A549 (cell line): Measurements from ENCODE around the gene MMP3. TPM values are rescaled to one million over a fixed set of nuclear protein-coding genes. Genes with fewer than 3 reads are reported as not detected.

Experiments
- ATAC-seq, 2 experiments: fragments of 200-7000 bp in 1 of 2; fragments of >200 bp in 1 of 2; cut with Nextera tagmentation in 1 of 2; cut with Tn5 transposase in 1 of 2; 3 replicates each; pipeline versions ENCODE4 v1.8.0 to v1.9.1; 2018 to 2020; ENCODE audit warnings: mild to moderate bottlenecking in 1 of 2, moderate library complexity in 1 of 2
- CTCF ChIA-PET: fragments of 300-600 bp; sonication (Branson Sonifier 250); formaldehyde crosslinking; extraction: SDS; loops from one replicate; lab custom pipeline; 2021; ENCODE audit warnings: antibody characterized with exemption, inconsistent platforms; lab: Yijun Ruan, JAX
- POLR2A ChIA-PET: fragments of 350-600 bp; formaldehyde crosslinking; extraction: SDS; loops from one replicate; lab custom pipeline; 2021; ENCODE audit warnings: antibody characterized with exemption, inconsistent platforms; lab: Yijun Ruan, JAX
- DNase-seq, 2 experiments: peaks; one replicate each; pipeline versions ENCODE4 v3.0.0 to v3.0.0-alpha.2; 2011 to 2016; ENCODE audit warnings: low read depth in 1 of 2, low spot score in 1 of 2
- FAIRE-seq: peaks from 2 replicates; lab custom pipeline; 2011; peaks lifted over from hg19 to GRCh38; lab: Jason Lieb, UNC
- H3K27ac ChIP-seq, 2 experiments: fragments of >200 bp; sonication (Bioruptor Twin); formaldehyde crosslinking; 3 replicates each; pipeline ENCODE4 v1.5.1; 2016 to 2017
- H3K4me1 ChIP-seq: fragments of >200 bp; sonication (Bioruptor Twin); formaldehyde crosslinking; 3 replicates; pipeline ENCODE4 v1.6.1; 2016
- H3K4me2 ChIP-seq: fragments of >200 bp; sonication (Bioruptor Twin); formaldehyde crosslinking; 3 replicates; pipeline ENCODE4 v1.6.1; 2016
- H3K4me3 ChIP-seq: fragments of >200 bp; sonication (Bioruptor Twin); formaldehyde crosslinking; 3 replicates; pipeline ENCODE4 v1.5.1; 2016
- H3K9me3 ChIP-seq: fragments of >200 bp; sonication (Bioruptor Twin); formaldehyde crosslinking; 3 replicates; pipeline ENCODE4 v1.6.1; 2016
- BHLHE40 ChIP-seq: IDR thresholded peaks from 2 replicates; pipeline ENCODE4 v1.6.1; 2012; ENCODE audit warnings: low read depth, low read length, inconsistent platforms
- CBX8 ChIP-seq: fragments of 200-600 bp; sonication (generic); IDR thresholded peaks from 2 replicates; pipeline ENCODE4 v1.6.1; 2016
- CEBPB ChIP-seq, 2 experiments: fragments of >200 bp in 1 of 2; sonication (Bioruptor Twin) in 1 of 2; formaldehyde crosslinking in 1 of 2; IDR thresholded peaks; 2 replicates each; pipeline ENCODE4 v1.6.1; 2012 to 2016
- CHD2 ChIP-seq: fragments of 150-350 bp; IDR thresholded peaks from 2 replicates; pipeline ENCODE4 v1.6.1; 2014; ENCODE audit warnings: low read length; ENCODE audit not compliant: partially characterized antibody
- CTCF ChIP-seq: fragments of >200 bp; sonication (Bioruptor Twin); formaldehyde crosslinking; IDR thresholded peaks from 3 replicates; pipeline ENCODE4 v1.5.1; 2016
- FOSB ChIP-seq: fragments of 250-450 bp; sonication (Bioruptor Pico); IDR thresholded peaks from 2 replicates; pipeline ENCODE4 v1.5.0; 2020; ENCODE audit warnings: mild to moderate bottlenecking, moderate library complexity
- HDAC2 ChIP-seq: fragments of 200-600 bp; sonication (generic); IDR thresholded peaks from 2 replicates; pipeline ENCODE4 v1.6.1; 2016
- HEYL ChIP-seq: fragments of 250-450 bp; sonication (Bioruptor Pico); IDR thresholded peaks from 2 replicates; pipeline ENCODE4 v1.8.0; 2021; ENCODE audit warnings: mild to moderate bottlenecking, moderate library complexity
- HOXB5 ChIP-seq: fragments of 250-450 bp; sonication (Bioruptor Pico); IDR thresholded peaks from 2 replicates; pipeline ENCODE4 v1.5.0; 2020; ENCODE audit warnings: mild to moderate bottlenecking, moderate library complexity
- JUN ChIP-seq, 2 experiments: fragments of >200 bp; sonication (Bioruptor Twin); formaldehyde crosslinking; IDR thresholded peaks; 2 replicates in 1 of 2; 3 replicates in 1 of 2; pipeline ENCODE4 v1.6.1; 2016 to 2017
- MAX ChIP-seq: IDR thresholded peaks from 2 replicates; pipeline ENCODE4 v1.6.1; 2012
- MAZ ChIP-seq: fragments of 150-350 bp; IDR thresholded peaks from 2 replicates; pipeline ENCODE4 v1.6.1; 2014; ENCODE audit warnings: antibody characterized with exemption, low read depth, low read length, borderline replicate concordance
- NR3C1 ChIP-seq: fragments of >200 bp; sonication (Bioruptor Twin); formaldehyde crosslinking; IDR thresholded peaks from 3 replicates; pipeline ENCODE4 v1.6.1; 2017
- RAD21 ChIP-seq, 2 experiments: fragments of >200 bp in 1 of 2; sonication (Bioruptor Twin) in 1 of 2; formaldehyde crosslinking in 1 of 2; IDR thresholded peaks in 1 of 2; conservative IDR thresholded peaks in 1 of 2; 2 replicates in 1 of 2; 3 replicates in 1 of 2; pipeline ENCODE4 v1.6.1; 2012 to 2018; ENCODE audit warnings: inconsistent platforms in 1 of 2
- RARB ChIP-seq: fragments of 250-450 bp; sonication (Bioruptor Pico); IDR thresholded peaks from 2 replicates; pipeline ENCODE4 v1.8.0; 2021; ENCODE audit warnings: mild to moderate bottlenecking, moderate library complexity
- REST ChIP-seq: fragments of 200-600 bp; sonication (generic); IDR thresholded peaks from 2 replicates; pipeline ENCODE4 v1.6.1; 2016; ENCODE audit warnings: antibody characterized with exemption, mild to moderate bottlenecking, moderate library complexity
- SREBF2 ChIP-seq: fragments of 450-650 bp; IDR thresholded peaks from 2 replicates; pipeline ENCODE4 v1.6.1; 2014; ENCODE audit warnings: mild to moderate bottlenecking, moderate library complexity
- TP53 ChIP-seq: fragments of 250-450 bp; sonication (Bioruptor Pico); IDR thresholded peaks from 2 replicates; pipeline ENCODE4 v1.5.0; 2021; ENCODE audit warnings: mild to moderate bottlenecking, moderate library complexity
- USF2 ChIP-seq: fragments of 450-650 bp; IDR thresholded peaks from 2 replicates; pipeline ENCODE4 v1.6.1; 2014; ENCODE audit warnings: antibody characterized with exemption
- ZSCAN20 ChIP-seq: fragments of 250-450 bp; sonication (Bioruptor Pico); IDR thresholded peaks from 2 replicates; pipeline ENCODE4 v1.8.0; 2022; ENCODE audit warnings: mild to moderate bottlenecking, moderate library complexity
- WGBS: methylation state at CpG from one replicate; pipeline ENCODE4 v1.1.6; 2017; ENCODE audit errors: missing lambda C conversion rate; 5-methylcytosine and 5-hydroxymethylcytosine counted together
- polyA plus RNA-seq, 4 experiments: library from polyadenylated mRNA; depleted of rRNA in 3 of 4; stranded (reverse); fragments of >200 nt; fragmentation: RNase III in 1 of 4; extraction: RNeasy Plus Mini Kit Qiagen cat#74134 plus additional on column Dnase treatment in 1 of 4; gene quantifications; 2 replicates in 3 of 4; 3 replicates in 1 of 4; pipeline ENCODE4 v1.2.3, GENCODE V29; 2011 to 2017

MMP3 gene
- polyA plus RNA-seq, 2 of the 4 experiments (the other 2 are of a cell fraction) = not detected

GRCh38 chr11:102882389-102883024 is 39.1 kb upstream of the MMP3 start:
- no peak overlapping the region for H3K4me3 ChIP-seq
- WGBS = 43% methylated on average over 4 of the region's 4 CpGs
- POLR2A ChIA-PET = no interaction called here
- no peak for ATAC-seq
- TF ChIP-seq RAD21 (conservative IDR thresholded peaks at IDR 0.05 in 1 of 2, IDR thresholded peaks at IDR 0.05 in 1 of 2) (no peak), CHD2 (no peak), CBX8 (no peak), RARB (CRISPR knock-in tag) (no peak), CEBPB (IDR thresholded peaks at IDR 0.05) (no peak), JUN (IDR thresholded peaks at IDR 0.05) (no peak), MAX (no peak), CTCF (no peak), FOSB (no peak), HOXB5 (CRISPR knock-in tag) (no peak), ZSCAN20 (CRISPR knock-in tag) (no peak), USF2 (no peak), BHLHE40 (no peak), HDAC2 (no peak)
- TF ChIP-seq, all 56 proteins: peak for 0
- CTCF ChIA-PET = interaction anchor here (1.2 kb wide), 1 partner anchor 58 kb away, joined by 4 read pairs; no protein-coding TSS in a partner anchor
- FAIRE-seq (no peak), DNase-seq (no peak)
- no peak overlapping the region for H3K4me2 ChIP-seq
- no peaks in the 10 kb centered on the region for H3K4me1 ChIP-seq
- H3K27ac ChIP-seq = no peak overlapping the region
- H3K9me3 ChIP-seq = no peaks in the 10 kb centered on the region

GRCh38 chr11:102879801-102880200 is 36.4 kb upstream of the MMP3 start:
- no peak for TF ChIP-seq ZSCAN20 (CRISPR knock-in tag)
- TF ChIP-seq MAZ = no peak
- TF ChIP-seq SREBF2 = no peak
- no peak for TF ChIP-seq HEYL (CRISPR knock-in tag)
- no peak for TF ChIP-seq TP53 (CRISPR knock-in tag)
- TF ChIP-seq NR3C1 = no peak
- TF ChIP-seq REST = no peak
- POLR2A ChIA-PET = no interaction called here
- Histone ChIP-seq H3K27ac (no peak overlapping the region), H3K4me3 (no peak overlapping the region), H3K4me1 (no peaks in the 10 kb centered on the region), H3K4me2 (no peak overlapping the region), H3K9me3 (no peaks in the 10 kb centered on the region)
- CTCF ChIA-PET = no interaction called here
- WGBS = 76% methylated on average over 5 of the region's 5 CpGs
- DNase-seq (no peak), FAIRE-seq (no peak), ATAC-seq (no peak)
